PC-9 (cell line): ENCODE data around the gene HMOX2.

Experiments used
- CTCF ChIP-seq: fragments of 200-600 bp; sonication (generic); conservative IDR thresholded peaks from 2 replicates; pipeline ENCODE4 v1.6.1; 2017; ENCODE audit warnings: mixed run types, antibody characterized with exemption, mild to moderate bottlenecking, moderate library complexity
- EZH2 ChIP-seq: fragments of 200-600 bp; sonication (generic); IDR thresholded peaks from 2 replicates; pipeline ENCODE4 v1.8.0; 2017; ENCODE audit warnings: antibody characterized with exemption, low read depth

- TF ChIP-seq CTCF (no peak), EZH2 (no peak)
These were observed 81.8 kb downstream of the HMOX2 start for GRCh38 chr16:4557973-4558372.
